ENCODE results near the gene GPER1.

The GPER1 gene

DNA sequence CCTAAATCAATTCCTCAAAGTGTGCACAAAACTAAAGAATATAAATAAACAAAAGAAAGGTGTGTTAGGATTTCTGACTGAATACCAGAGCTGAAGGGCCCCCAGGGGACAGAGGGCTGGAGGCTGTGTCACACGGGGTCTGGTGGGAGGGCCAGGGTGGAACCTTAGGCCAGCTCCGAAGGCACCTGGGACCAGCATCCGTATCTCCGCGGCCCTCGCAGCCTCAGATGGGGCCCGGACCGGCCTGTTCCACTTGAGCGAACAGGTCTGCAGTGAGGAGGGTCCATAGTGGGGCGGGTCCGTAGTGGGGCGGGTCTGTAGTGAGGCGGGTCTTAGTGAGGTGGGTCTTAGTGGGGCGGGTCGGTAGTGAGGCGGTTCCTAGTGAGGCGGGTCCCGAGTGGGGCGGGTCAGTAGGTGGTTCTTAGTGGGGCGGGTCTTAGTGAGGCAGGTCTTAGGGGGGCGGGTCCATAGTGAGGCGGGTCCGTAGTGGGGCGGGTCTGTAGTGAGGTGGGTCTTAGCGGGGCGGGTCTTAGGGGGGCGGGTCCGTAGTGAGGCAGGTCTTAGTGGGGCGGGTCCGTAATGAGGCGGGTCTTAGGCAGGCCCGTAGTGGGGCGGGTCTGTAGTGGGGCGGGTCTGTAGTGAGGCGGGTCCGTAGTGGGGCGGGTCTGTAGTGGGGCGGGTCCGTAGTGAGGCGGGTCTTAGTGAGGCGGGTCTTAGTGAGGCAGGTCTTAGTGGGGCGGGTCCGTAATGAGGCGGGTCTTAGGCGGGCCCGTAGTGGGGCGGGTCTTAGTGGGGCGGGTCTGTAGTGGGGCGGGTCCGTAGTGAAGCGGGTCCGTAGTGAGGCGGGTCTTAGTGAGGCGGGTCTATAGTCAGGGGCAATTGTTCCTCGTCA lies 28.5 kb upstream of the GPER1 start:
- Mint-ChIP-seq H3K4me3 (peak overlapping the region in 2 of 3 experiments; percentile 60 to 63), H3K4me1 (peaks cover 16% of the 10 kb centered on the region), H3K27me3 (ENCODE audit: low read depth) (peaks cover 20% of the 10 kb centered on the region), H3K36me3 (ENCODE audit: low read depth) (peaks cover 8% of the 10 kb centered on the region), H3K9me3 (no peaks in the 10 kb centered on the region), H3K27ac (peak overlapping the region in 2 of 3 experiments; percentile 4 to 26)
- TF ChIP-seq, protein P1, sequence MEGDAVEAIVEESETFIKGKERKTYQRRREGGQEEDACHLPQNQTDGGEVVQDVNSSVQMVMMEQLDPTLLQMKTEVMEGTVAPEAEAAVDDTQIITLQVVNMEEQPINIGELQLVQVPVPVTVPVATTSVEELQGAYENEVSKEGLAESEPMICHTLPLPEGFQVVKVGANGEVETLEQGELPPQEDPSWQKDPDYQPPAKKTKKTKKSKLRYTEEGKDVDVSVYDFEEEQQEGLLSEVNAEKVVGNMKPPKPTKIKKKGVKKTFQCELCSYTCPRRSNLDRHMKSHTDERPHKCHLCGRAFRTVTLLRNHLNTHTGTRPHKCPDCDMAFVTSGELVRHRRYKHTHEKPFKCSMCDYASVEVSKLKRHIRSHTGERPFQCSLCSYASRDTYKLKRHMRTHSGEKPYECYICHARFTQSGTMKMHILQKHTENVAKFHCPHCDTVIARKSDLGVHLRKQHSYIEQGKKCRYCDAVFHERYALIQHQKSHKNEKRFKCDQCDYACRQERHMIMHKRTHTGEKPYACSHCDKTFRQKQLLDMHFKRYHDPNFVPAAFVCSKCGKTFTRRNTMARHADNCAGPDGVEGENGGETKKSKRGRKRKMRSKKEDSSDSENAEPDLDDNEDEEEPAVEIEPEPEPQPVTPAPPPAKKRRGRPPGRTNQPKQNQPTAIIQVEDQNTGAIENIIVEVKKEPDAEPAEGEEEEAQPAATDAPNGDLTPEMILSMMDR (IDR thresholded peaks at IDR 0.05; ENCODE audit: unreplicated experiment in 3 of 3) = no peak

DNA sequence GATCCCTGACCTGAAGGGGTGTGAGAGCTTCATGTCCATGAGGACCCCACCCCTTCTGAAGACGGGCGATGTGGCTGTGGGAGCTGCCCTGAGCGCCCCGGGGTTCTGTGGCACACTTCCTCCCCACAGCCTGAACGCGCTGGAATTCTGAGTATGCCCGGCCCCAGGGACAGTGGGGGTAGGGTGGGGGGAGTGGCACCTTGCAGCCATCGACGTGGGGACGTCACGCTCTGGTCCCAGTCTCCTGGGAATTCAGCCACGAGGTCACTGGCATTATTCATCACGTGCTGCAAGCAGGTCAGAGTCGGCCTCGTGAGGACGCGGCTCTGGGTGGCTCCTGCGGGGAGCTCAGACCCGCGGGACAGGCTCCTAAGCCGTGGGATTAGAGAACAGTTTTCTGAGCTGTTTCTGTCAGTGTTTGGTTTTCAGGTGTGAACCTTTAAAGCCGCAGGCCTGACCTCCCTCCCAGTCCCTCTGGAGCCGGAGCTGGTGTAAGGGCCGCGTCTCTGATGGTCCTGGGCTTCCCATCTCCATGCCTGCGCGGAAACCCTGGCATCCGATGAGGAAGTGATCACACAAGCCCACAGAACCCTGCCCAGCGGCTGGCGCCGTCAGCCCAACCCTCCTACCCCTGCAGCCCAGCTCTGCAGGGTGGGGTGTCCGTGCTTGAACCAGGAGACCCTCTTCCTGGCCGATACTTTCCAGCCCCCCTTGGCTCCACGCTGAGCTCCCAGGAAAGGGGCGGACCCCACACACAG lies 27.4 kb upstream of the GPER1 start:
- Mint-ChIP-seq H3K4me1 (peaks cover 12% of the 10 kb centered on the region), H3K9me3 (no peaks in the 10 kb centered on the region), H3K4me3 (peak overlapping the region in 1 of 3 experiments; percentile 63), H3K36me3 (ENCODE audit: low read depth) (peaks cover 8% of the 10 kb centered on the region), H3K27ac (no peak overlapping the region), H3K27me3 (ENCODE audit: low read depth) (peaks cover 22% of the 10 kb centered on the region)
- TF ChIP-seq, protein P1 (IDR thresholded peaks at IDR 0.05; ENCODE audit: unreplicated experiment in 3 of 3) = no peak

DNA sequence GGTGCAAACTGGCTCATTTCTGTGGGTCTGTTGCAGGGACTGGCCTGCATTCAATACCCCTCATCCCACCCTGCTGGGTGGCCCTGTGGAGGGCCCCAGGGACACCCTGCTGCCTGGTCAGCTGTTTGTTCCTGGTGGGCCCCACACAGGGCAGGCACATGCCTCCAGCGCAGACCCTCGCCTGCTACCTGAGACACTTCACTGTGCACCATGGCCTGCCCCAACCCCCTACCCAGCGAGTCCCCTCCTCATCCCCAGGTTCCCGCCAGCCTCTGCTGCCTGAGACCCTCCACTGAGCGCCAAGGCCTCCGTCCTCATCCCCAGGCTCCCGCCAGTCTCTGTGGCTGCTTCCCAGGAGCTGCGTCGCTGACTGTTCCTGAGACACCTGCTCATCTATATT lies 26.7 kb upstream of the GPER1 start:
- Mint-ChIP-seq H3K9me3 (no peaks in the 10 kb centered on the region), H3K4me3 (no peak overlapping the region), H3K36me3 (ENCODE audit: low read depth) (peaks cover 8% of the 10 kb centered on the region), H3K27me3 (ENCODE audit: low read depth) (peaks cover 25% of the 10 kb centered on the region), H3K4me1 (peaks cover 16% of the 10 kb centered on the region), H3K27ac (no peak overlapping the region)
- TF ChIP-seq, protein P1 (IDR thresholded peaks at IDR 0.05; ENCODE audit: unreplicated experiment in 3 of 3) = no peak

DNA sequence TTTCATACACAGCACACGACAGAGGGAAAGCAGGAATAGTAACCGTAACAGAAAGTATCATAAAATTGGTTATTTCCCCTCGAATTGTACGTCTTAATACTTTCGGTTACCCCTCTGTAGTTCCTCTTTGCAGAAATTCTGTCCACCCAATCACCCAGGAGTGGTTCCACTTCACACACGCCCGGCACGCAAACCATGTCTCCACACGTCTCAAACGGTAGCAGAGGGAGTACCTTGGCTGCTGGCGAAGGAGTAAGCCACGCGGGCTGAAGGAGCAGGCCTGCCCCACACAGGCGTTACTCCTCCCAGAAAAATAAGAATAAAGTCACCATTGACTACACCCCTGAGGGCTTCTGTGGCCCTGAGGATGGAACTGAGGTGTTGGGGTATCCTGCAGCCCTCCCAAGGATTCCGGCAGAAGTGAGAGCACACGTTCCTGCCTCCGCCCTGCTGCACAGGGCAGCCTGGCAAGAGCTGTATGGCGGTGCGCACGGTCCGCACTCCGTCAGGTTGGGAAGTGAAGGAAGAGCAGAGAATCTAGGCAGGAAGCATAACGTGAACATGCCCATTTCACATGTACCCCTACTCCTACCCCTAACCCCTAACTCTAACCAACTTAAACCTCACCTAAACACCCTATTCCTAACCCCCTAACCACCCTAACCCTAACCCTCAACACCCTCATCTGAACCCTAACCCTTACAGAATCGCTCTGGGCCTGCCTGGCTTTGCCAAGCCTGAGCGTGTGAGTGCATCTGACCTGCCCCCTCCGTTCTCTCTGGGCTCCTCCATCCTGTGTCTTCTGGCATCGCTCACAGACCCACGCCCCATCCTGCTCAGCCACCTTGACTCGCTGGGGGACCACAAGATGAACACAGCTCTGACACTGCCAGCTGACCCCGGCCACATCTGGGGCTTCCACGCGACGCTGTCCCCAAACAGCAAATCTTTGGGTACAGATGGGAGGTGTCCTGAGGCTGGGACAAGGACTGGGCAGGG lies 25.3 kb upstream of the GPER1 start:
- Mint-ChIP-seq H3K36me3 (ENCODE audit: low read depth) (peaks cover 8% of the 10 kb centered on the region), H3K9me3 (no peaks in the 10 kb centered on the region), H3K4me1 (peaks cover 16% of the 10 kb centered on the region), H3K27me3 (ENCODE audit: low read depth) (peaks cover 27% of the 10 kb centered on the region), H3K27ac (no peak overlapping the region), H3K4me3 (no peak overlapping the region)
- TF ChIP-seq, protein P1 (IDR thresholded peaks at IDR 0.05; ENCODE audit: unreplicated experiment in 3 of 3) = no peak

DNA sequence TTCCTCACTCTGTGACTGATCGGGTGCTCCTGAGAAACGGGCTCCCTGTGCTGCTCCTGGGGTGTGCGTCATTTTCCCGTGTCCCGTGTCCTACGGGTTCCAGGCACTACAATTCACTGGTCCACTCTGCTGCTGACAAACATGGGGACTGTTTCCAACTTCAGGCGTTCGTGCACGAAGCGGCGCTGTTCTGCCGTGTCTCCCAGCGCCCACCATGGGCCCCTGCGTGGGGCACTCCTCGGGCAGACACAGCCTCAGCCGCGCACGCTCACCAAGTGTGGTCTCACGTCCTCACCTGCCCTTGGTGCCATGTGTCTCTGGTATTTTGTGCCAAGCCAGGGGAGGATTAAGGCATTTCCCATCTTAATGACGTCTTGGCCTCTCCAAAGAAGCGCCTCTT lies 24.6 kb upstream of the GPER1 start:
- Mint-ChIP-seq H3K4me3 (no peak overlapping the region), H3K27me3 (ENCODE audit: low read depth) (peaks cover 27% of the 10 kb centered on the region), H3K27ac (no peak overlapping the region), H3K36me3 (ENCODE audit: low read depth) (peaks cover 6% of the 10 kb centered on the region), H3K4me1 (peaks cover 16% of the 10 kb centered on the region), H3K9me3 (no peaks in the 10 kb centered on the region)
- TF ChIP-seq, protein P1 (IDR thresholded peaks at IDR 0.05; ENCODE audit: unreplicated experiment in 3 of 3) = no peak

All from nephron (organoid).